Measurements from ENCODE around the gene KRT80. TPM values are rescaled to one million over a fixed set of nuclear protein-coding genes. Genes with fewer than 3 reads are reported as not detected.

KRT80 gene
- polyA plus RNA-seq, 3 donors: 0.70 to 1.1 (median 0.99) TPM

DNA sequence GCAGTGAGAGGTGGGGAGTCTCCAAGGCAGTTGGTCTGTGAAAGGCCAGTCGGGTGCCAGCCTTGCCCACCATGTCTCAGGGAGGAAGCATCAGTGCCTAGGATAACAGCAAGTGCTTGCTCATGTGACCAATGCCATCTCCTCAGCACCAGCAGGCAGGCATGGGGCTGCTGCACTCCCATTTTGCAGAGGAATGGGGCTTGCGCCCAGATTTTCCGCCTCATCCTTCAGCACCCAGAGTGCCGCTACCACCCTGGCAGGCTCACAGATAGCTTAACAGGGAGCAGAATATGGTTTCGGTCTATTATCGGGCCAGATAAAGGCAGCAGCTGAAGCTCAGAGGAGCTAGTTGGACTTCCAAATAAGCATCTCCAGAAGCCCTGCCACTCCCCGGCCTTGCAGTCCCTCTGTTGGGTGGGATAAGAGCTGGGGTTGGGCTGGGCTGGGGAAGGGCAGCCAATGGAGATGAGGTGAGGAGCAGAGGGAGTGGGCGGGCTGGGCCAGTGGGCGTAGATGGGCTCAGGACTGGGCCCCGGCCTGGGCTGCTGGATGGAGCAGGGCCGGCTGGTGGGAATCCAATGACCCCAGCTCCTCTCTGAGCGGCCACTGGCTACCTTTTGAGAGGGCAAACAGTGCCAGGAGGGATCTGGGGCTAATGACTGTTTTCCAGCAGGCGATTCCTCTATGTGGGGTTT lies 8.4 kb upstream of the KRT80 start:
- DNase-seq: no peak

DNA sequence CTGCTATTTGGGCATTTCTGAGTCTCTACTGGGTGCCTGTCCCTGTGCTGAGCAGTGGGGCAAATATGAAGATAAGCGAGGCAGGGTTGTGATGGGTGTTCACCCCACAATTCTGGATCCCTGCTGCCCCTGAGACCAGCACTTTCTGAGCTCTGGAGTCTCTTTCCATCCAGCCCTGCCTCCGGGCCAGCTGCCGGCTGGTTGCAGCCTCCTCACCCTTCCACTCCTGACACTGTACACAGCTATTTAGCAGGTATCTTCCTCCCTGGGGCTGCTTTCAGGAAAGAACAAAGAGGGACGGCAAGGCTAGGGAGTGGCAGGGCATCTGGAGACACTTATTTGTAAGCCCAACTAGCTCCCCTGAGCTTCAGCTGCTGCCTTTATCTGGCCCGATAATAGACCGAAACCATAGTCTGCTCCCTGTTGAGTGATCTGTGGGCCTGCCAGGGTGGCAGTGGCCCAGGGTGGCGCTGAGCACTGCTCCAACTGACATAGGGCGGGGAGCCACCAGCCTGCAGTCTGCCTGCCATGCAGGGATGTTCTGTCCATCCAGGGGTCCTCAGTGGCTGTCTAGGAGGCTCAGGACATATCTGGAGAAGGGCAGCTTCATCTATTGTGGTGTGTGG lies 7.6 kb upstream of the KRT80 start:
- no peak for DNase-seq

DNA sequence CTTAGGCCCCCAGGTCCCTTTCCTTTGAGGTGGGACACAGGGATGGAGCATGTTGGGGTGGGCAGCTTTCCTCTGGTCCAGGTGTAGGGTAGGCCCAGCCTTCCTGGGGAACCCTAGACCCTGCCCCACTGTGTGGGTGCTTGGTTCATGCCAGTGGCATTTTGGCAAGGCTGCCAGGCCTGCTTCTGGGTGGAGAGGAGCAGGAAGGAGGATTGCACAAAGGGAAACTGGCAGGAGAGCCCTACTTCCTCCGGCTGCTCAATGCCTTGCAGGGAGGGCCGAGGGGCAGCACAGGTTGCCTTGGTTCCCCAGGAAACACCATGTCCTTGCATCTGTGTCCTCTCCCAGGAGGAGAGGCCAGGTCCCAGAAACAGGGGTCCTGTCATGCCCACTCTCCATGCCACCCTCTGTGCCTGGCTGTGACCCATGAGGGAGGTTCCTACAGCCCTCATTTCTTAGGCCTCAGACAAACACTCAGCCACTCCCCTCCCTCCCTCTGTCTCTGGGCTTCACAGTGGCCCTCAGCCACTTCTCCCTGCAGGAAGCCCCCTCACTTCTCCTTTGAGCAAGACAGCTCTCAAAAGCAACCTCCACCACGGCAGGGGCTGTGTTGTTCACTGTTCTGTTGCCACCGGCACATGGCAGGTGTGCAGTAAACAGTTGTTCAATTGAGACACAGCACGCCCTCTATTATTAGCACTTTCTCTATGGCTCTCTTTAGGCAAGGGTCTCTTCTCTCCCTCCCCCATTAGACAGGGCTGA lies 6.8 kb upstream of the KRT80 start:
- DNase-seq: no peak

DNA sequence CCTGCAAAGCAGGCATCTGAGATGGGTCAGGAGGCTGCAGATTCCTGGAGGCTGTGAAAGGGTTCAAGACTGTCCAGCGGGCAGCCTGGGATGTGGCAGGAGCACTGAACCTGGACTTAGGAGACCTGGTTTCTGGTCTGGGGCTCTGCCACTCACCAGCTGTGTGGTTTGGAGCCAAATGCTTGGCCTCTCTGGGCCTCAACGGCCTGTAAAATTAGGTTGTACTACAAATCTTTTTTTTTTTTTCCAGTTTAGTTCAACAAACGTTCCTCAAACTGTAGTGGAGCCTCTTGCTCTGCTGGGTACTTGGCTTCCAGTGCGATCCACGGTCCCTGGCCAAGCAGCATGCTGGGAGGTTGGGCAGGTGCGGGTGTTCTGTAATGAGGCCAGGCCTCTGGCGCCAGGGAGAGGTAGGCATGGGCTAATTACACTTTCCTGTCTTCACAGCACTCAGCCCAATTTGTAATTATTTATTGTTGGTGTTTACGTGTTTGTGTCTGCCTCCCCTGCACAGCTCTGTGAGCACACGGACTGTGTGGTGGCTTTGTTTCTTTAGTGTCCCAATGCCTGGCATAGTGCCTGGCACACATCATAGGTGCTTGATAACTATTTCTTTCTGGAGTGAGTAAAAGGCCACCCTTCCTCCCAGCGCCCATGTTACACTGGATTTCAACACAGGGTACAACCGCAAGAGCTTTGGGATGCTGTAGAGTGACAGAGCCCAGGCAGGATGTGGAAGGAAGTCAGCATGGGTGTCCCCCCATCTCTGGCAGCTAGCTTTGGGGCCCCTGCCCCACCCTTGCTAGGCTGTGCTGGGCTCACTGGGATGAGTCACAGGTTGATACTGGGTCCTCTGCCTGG lies 5.8 kb upstream of the KRT80 start:
- no peak for DNase-seq

DNA sequence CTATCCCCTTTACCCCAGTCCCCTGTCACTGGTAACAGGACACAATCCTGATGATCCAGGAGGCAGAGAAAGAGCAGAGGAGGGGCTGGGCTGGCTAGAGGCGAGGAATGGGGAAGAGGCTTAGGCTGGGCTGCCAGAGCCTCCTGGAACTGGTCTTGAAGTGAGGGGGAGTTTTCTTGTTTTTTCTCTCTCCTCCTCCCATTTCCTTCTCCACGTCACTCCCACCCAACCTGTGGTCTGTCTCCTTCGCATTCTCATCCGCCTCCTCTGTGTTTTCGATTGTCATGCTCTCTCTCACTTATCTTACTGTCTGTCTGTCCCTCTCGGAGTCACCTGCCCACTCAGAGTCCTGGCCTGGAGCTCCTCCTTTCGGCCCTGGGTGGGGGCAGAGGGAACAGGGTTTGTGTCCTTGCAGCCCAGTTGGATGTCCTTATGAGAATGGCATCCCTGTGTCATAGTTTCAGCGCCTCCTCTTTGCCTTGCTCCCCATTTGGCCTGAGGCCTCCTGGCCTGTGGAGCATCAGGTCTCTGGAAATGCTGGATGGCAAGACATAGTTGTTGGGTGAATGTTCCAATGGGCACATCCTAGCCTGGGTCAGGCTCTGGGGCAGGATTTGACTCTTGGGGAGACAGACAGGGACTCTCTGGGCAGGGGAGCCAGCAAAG lies 3.4 kb upstream of the KRT80 start:
- DNase-seq: peak; percentile 67

DNA sequence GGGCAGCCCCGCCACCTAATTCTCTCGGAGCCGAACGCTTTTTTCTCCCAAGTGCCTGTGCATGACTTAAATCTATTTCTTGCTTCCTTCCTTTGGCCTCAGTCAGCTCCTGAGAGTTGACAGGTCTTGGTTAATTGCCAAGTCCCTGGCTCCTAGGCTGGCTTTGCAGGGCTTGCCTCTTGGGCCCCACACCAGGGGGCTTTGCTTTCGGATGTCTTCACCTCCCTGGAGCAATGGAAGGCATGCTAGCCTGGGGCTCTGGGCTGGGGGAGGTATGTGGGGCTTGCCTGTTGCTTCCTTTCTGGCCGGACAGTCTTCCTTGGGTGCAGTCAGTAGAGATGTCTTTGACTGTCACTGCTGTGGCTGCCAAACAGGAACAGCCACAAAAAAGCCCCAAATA lies 2.2 kb upstream of the KRT80 start:
- no peak for DNase-seq

DNA sequence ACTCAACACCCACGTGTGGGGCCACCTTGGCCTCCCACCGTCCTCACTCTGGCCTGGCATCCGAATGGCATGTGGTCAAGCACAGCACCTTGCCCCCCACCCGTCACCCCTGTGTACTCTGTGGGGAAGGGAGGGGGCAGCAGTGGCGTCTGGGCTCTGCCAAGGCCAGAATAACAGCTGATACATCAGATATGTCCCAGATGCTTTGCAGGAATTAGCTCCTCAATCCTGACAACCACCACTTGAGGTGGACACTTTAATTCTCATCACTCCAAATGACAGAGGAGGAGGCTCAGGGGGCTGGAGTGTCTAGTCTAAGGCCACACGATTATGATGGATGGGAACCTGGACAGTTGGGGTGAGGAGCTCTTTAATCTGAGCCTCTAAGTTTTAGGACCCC lies 1.7 kb upstream of the KRT80 start:
- DNase-seq: no peak

DNA sequence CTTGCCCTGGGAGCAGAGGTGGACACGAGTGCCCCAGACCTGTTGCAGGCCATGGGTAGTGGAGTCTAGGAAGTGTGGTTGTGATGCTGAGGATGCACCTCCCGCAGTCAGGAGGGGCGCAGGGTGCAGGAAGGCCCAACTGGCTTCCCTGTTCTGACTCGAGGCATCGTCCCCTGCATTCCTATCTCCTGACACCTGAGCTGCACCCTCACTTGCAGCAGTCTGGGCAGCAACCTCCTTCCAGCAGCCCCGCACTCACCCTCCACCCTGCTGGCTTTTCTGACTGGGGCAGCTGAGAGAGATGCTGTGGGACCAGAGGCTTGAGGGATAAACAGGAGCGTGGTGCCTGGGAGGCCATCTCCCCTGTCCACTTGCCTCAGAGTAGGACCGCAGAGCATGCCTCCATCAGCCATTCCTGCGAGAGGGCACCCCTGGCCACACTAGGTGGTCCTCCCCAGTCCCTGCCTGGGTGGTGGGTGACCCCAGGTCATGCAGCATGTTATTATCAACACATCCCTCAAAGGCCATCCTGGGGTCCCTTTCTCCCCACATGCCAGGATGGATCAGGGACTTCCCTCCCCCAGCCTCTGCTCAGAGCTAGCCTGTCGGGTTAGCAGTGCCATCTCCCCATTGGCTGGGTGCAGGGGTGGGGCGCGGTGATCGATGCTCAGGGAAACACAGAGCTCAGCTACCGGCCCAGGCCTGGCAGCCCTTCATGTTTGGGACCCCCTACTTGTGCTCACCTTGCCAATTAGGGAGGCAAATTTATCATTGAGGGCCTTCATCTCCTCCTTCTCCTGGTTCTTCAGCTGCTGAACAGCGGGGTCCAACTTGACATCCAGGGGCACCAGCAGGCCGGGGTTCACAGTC lies 719 bp downstream of the KRT80 start:
- no peak for DNase-seq

DNA sequence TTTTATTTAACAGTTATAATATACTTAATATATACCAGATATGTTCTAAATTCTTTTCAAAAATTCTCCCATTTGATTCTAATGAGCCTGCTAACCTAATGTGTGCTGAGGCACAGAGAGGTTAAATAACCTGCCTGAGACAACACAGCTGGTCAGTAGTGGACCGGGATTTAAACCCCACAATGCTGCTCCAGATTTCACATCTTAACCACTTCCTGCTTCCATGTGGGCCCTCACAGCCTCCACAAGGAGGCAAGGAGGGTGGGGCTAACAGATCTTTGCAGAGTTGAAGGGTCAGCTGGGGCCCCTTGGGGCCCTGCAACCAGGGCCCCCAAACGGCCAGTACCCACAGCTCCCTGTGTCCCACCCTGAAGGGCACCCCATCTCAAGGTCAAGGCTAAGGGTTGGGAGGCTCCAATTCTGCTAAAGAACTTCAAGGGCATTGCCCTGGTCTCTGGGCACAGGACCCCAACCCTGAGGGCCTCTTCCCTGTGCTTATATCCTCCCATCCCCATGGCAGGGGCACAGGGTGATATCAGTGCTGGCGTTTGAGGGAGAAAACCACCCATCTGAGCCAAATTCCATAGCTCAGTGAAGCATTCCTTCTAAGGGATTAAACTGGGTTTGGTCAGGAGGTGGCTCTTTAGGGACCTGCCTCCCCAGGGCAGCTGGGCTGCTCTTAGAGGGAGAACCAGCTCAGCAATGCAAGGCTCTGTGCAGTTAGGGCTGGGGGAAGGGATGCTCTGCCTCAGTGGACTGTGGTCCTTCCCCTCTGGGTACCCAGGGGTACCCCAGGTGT lies 2.2 kb downstream of the KRT80 start:
- no peak for DNase-seq

DNA sequence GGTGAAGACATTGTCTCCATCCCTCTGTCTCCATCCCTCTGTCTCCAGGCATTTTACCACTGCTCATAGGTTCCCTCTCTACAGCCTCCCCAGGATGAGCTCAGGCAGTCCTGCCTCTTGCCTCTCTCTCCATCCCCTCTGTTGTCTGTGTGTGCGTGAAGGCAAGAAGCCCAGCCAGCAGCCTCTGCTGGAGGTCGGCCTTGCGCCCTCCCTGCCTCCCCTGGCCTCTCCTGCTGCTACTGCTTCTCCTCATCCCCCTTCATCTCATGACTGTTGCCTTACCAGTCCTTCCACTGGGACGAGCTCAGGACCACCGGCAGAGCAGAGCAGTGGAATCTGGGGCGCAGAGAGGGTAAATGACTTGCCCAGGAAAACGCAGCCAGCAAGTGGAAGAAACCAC lies 3.2 kb downstream of the KRT80 start:
- no peak for DNase-seq

DNA sequence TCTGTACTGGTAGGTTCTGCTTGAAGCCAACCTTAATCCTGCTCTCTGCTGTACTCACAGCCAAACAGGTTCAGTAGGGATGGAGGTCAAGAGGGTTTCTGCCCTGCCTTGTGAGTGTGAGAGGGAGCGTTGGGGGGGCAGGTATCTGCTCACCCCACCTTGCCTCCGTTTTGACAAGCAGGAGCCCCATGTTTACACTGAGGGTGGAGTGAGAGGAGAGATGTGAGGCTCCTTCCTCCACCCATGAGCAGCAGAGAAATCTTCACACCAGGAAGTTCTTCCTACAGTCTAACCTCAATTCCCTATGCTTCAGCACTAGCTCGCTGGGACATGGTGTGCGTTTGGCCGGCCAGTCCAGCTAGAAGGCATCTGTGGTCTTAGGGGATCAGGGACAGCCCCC lies 4.2 kb downstream of the KRT80 start:
- DNase-seq: no peak

DNA sequence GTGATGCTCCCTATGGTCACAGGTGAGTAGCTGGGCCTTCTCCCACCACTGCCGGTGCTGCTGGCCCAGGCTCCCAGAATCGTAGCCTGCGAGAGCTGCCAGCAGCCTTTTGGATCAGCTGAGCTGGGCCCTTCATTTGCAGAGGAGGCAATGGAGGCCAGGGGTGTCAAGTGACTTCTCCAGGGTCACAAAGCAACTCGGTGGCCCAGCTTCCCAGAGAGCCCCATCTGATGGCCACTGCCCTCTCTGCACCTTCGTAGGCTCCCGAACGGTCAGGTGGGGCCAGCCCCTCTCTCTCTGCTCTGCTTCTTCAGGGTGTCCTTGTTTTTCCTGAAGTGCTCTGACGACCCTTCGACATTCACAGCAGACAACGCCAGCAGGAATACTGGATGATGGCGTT lies 4.6 kb downstream of the KRT80 start:
- DNase-seq: no peak

DNA sequence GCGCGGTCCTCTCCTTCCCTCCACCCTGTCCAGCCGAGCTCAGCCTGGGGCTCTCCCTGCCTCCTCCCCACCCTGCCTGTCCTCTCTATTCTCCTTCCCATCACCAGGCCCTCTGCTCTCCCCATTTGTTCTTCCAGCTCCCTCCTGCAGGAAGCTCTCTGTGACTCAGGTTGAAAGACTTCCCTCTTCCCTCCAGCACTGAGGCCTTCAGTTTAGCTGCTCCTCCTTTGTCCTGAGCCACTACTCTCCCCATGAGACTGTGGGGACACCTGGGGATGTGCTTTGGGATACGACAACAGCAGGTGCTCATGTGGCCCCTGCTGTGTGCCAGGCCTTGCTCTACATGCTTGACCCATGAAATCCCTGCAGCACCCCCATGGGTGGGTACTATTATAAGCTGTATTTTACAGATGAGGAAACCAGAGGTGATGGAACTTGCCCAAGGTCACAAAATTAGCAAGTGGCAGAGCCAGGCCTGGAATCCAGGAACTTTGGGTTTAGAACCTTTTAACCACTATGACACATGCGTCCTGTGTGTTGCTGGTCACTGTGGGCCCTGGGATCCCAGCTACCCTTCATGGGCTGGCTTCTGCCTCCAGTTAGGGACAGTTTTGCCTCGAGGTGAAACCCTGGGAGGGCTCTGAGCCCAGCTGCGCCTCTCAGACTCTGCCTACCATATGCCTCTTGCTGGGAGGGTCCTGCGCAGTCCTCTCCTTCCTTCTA lies 5.5 kb downstream of the KRT80 start:
- no peak for DNase-seq

DNA sequence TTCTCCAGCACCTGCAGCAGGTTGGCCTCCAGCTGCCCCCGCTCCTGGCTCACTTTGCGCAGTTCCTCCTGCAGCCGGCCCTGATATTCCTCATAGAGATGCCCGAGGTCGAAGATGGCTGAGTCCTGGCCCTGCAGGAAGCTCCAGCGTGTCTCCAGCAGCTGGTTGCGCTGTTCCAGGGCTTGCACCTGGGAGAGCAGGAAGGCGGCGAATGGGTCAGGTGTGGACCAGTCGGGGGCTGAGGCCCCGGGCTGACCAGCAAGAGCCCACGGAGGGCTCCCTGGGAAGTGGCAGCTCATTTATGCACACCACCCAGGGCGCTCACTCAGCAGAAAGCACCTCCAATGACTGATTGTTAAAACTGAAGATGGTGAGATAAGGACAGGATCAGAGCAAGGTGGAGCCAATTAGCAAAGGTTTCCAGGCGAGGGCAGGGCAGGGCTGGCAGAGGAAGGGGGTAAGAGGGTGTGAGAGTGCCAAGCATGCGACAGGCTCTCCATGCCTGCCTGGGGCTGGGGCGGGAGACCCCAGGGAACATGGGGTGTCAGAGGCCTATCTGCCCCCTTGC lies 6.3 kb downstream of the KRT80 start:
- no peak for DNase-seq

DNA sequence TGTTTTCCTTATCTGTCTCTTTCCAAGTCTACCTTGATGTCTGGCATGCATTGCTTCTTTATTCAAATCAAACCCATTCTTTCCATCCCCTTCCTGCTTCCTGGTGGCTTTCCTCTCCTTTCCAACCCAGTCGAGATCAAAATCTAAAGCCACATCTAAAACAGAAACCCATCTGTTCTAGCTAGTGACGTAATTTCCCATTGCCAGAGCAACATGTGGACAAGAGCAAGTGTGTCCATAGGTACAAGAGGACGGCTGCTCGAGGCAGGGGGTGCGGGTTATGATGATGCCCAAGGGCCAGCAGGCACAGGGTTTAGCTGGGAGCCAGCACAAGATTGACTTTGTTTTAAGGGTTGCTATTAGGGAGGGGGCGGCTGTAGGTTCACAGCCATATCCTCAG lies 7.0 kb downstream of the KRT80 start:
- DNase-seq: no peak

DNA sequence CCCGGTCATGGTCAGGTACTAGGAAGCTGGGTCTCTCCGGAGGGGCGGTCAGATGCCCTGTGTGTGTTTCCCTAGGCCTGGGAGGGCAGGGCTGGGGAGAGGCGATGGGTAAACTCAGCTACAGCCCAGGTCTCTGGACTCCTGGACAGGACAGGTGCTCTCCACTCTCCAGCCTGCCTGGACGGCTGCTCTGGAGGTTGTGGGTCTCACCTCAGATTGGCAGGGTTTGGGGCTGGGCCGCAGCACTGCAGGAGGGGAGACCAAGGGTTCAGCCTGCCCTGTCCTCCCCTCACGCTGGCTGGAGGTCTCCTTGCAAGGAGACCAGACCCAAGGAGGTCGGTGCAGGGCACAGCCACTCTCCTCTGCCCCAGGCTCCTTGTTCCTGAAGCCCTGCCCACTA lies 7.8 kb downstream of the KRT80 start:
- DNase-seq: no peak

DNA sequence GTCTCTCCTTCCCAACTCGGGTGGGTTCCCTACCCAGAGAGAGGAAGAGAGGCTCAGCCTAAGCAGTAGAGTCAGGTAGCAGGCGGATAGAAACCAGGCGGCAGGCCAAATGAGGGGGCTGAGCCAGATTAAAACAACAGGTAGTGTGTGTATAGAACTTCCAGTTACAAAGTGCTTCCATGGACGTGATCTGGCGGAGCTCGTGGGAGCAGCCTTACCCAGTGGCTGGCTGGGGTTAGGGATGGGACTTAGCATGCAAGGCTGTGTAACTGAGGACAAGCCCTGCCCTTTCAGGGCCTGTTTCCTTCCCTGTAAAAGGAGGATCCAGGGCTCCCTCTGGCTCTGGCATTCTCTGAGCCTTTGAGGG lies 8.3 kb downstream of the KRT80 start:
- no peak for DNase-seq

DNA sequence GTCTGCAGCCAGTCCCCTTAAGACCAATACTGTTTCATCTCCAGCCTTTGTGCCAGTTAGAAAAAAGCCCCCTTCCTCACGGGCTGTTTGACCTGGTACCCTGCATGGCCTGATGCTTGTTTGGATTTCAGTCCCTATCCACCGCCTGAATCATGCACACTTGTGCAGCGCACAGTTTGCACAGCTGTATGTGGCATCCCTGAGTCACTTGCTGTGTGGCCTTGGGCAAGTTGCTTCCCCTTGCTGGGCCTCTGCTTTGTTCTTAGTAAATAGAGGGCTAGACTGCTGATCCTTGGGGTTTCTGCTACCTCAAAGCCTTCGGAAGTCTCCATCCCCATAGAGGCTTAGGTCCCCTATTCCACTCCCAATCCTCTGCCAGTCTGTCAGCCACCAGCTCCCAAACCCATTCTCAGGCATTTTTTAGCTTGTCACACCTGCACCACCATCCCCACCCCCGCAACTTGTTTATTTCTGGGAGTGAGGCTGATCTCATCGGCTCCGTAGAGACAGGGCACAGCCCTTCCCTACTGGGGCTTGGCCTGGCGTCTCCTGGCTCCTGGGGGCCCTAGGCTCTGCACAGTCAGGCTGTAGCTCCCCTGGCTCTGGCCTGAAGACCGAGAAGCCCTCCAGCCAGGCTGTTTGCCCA lies 8.8 kb downstream of the KRT80 start:
- DNase-seq: no peak
